HG02981 (cell line): Measurements from ENCODE around the gene GPR108.
"Not testable (repeated sequence)": the region's sequence is repeated elsewhere in the genome, so short reads cannot be mapped to it uniquely, and the experiment has no call there.

Source experiments
- ATAC-seq: cut with Tn5 transposase; IDR thresholded peaks from one replicate; pipeline ENCODE4 v1.9.1; 2021; ENCODE audit warnings: mild to moderate bottlenecking, moderate library complexity; ENCODE audit not compliant: unreplicated experiment

Gene GPR108

GRCh38 chr19:6761053-6761676 lies 23.8 kb upstream of the GPR108 start:
- no peak for ATAC-seq

- ATAC-seq, result no peak
These were observed 23.2 kb upstream of the GPR108 start for GRCh38 chr19:6760606-6761005.

GRCh38 chr19:6754653-6755463 lies 17.5 kb upstream of the GPR108 start:
- ATAC-seq, result no peak

- ATAC-seq, result no peak
These were observed 16.8 kb upstream of the GPR108 start for GRCh38 chr19:6754136-6754535.

GRCh38 chr19:6753178-6754031 lies 16.0 kb upstream of the GPR108 start:
- ATAC-seq, result peak; percentile 77

GRCh38 chr19:6752256-6753177 lies 15.1 kb upstream of the GPR108 start:
- ATAC-seq, result no peak

GRCh38 chr19:6751189-6751588 lies 13.8 kb upstream of the GPR108 start:
- no peak for ATAC-seq

- ATAC-seq, result no peak
These were observed 12.7 kb upstream of the GPR108 start for GRCh38 chr19:6750062-6750461.

GRCh38 chr19:6748543-6748942 lies 11.2 kb upstream of the GPR108 start:
- ATAC-seq, result not testable (repeated sequence)

- ATAC-seq, result no peak
These were observed 8.6 kb upstream of the GPR108 start for GRCh38 chr19:6745965-6746364.

GRCh38 chr19:6744381-6745301 lies 7.3 kb upstream of the GPR108 start:
- ATAC-seq, result no peak

GRCh38 chr19:6743714-6744380 lies 6.5 kb upstream of the GPR108 start:
- ATAC-seq, result no peak

GRCh38 chr19:6743066-6743465 lies 5.7 kb upstream of the GPR108 start:
- ATAC-seq, result no peak

GRCh38 chr19:6740589-6741343 lies 3.4 kb upstream of the GPR108 start:
- no peak for ATAC-seq

GRCh38 chr19:6739883-6740588 lies 2.7 kb upstream of the GPR108 start:
- no peak for ATAC-seq

- no peak for ATAC-seq
These were observed 2.1 kb upstream of the GPR108 start, which contains the start of gene TRIP10 for GRCh38 chr19:6739390-6739882. Gene TRIP10, plus strand, starts transcription at chr19:6739680. Its CDS starts 82 bp downstream, at chr19:6739762.

- no peak for ATAC-seq
These were observed 1.5 kb upstream of the GPR108 start for GRCh38 chr19:6738787-6739389.
